Esophagus squamous epithelium (tissue), 5 donors: ENCODE measurements around the gene ZNF470. TPM values are rescaled to one million over a fixed set of nuclear protein-coding genes. Genes with fewer than 3 reads are reported as not detected.

Experiments
- DNase-seq: peaks from one replicate; lab custom pipeline; 2025; lab: John Stamatoyannopoulos, UW
- H3K27ac ChIP-seq, 4 donors: fragments of 200-600 bp; sonication (generic); one replicate each; pipeline ENCODE4 v1.5.1; 2016 to 2019; ENCODE audit warnings: mild to moderate bottlenecking in 1 of 4
- H3K27me3 ChIP-seq, 4 donors: fragments of 200-600 bp; sonication (generic); 1 replicate in 3 of 4; 2 replicates in 1 of 4; pipeline versions ENCODE4 v1.5.1 to v1.6.0; 2017 to 2021; ENCODE audit warnings: antibody characterized with exemption in 1 of 4
- H3K36me3 ChIP-seq, 3 donors: fragments of 200-600 bp; sonication (generic); one replicate each; pipeline ENCODE4 v1.5.1; 2016 to 2019
- H3K4me1 ChIP-seq, 3 donors: fragments of 200-600 bp; sonication (generic); one replicate each; pipeline ENCODE4 v1.5.1; 2017 to 2019
- H3K4me3 ChIP-seq, 4 donors: fragments of 200-600 bp; sonication (generic); 1 replicate in 3 of 4; 2 replicates in 1 of 4; pipeline ENCODE4 v1.5.1; 2016 to 2019; ENCODE audit warnings: mild to moderate bottlenecking in 2 of 4, moderate library complexity in 1 of 4
- H3K9me3 ChIP-seq, 3 donors: fragments of 200-600 bp; sonication (generic); one replicate each; pipeline ENCODE4 v1.5.1; 2016 to 2019
- POLR2A ChIP-seq, 4 donors: fragments of 450-650 bp; IDR thresholded peaks; one replicate each; pipeline ENCODE4 v1.6.1; 2017; ENCODE audit warnings: antibody characterized with exemption in 4 of 4, mild to moderate bottlenecking in 4 of 4, moderate library complexity in 3 of 4
- WGBS, 2 donors: methylation state at CpG; one replicate each; pipeline ENCODE4 v1.1.5; 2018; 5-methylcytosine and 5-hydroxymethylcytosine counted together
- intact Hi-C: fragments of 100-400 bp; cut with DNase I; formaldehyde crosslinking; loops from one replicate; pipeline ENCODE4 v1.15.0; 2022
- total RNA-seq, 4 donors: library from RNA; depleted of rRNA; stranded (reverse); fragments of >200 nt; gene quantifications; one replicate each; pipeline ENCODE4 v1.1.0, GENCODE V29; 2016
- TF ChIP-seq, protein P1 (sequence below), 6 experiments: fragments of 450-650 bp in 4 of 6; fragments of 200-600 bp in 2 of 6; sonication (generic) in 2 of 6; IDR thresholded peaks; one replicate each; pipeline ENCODE4 v1.5.1; 2016 to 2019; ENCODE audit warnings: antibody characterized with exemption in 6 of 6, mild to moderate bottlenecking in 4 of 6, moderate library complexity in 4 of 6
- donor health status: DM: yes; HTN: yes; CAD: no.

ZNF470 gene
- total RNA-seq, 4 donors from 2014 or later: 1.1 to 5.0 (median 1.7) TPM

DNA sequence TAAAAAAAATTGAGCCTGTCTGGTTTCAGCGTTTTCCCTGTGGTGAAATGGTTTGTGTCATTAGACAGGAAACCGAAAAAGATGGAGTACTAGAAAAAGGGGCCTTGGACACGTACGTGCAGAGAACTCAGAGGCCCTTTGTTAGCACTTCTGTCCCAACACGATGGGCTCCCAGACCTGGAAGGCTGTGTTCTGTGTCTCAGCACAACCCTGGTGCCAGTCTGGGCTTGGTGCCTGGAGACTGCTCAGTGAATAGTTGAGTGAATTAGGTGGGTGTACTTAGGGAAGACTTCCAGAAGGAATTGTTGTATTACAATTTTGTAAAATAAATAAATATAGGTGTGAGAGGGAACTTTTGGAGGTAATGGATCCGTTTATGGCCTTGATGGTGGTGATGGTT lies 36.6 kb downstream of the ZNF470 start:
- TF ChIP-seq POLR2A (IDR thresholded peaks at IDR 0.05): no peak
- TF ChIP-seq, protein P1, sequence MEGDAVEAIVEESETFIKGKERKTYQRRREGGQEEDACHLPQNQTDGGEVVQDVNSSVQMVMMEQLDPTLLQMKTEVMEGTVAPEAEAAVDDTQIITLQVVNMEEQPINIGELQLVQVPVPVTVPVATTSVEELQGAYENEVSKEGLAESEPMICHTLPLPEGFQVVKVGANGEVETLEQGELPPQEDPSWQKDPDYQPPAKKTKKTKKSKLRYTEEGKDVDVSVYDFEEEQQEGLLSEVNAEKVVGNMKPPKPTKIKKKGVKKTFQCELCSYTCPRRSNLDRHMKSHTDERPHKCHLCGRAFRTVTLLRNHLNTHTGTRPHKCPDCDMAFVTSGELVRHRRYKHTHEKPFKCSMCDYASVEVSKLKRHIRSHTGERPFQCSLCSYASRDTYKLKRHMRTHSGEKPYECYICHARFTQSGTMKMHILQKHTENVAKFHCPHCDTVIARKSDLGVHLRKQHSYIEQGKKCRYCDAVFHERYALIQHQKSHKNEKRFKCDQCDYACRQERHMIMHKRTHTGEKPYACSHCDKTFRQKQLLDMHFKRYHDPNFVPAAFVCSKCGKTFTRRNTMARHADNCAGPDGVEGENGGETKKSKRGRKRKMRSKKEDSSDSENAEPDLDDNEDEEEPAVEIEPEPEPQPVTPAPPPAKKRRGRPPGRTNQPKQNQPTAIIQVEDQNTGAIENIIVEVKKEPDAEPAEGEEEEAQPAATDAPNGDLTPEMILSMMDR (IDR thresholded peaks at IDR 0.05): no peak
- Histone ChIP-seq H3K9me3 (peaks cover 0 to 90% (median 48%) of the 10 kb centered on the region in 3 donors), H3K4me1 (no peaks in the 10 kb centered on the region), H3K27me3 (no peaks in the 10 kb centered on the region), H3K27ac (no peak overlapping the region), H3K36me3 (peaks cover 0 to 71% (median 6%) of the 10 kb centered on the region in 3 donors), H3K4me3 (no peak overlapping the region)
- no peak for DNase-seq
- WGBS, 2 donors: 55 to 81% methylated on average over 3 to 6 of the region's 6 CpGs
- intact Hi-C loops: no loop called here

DNA sequence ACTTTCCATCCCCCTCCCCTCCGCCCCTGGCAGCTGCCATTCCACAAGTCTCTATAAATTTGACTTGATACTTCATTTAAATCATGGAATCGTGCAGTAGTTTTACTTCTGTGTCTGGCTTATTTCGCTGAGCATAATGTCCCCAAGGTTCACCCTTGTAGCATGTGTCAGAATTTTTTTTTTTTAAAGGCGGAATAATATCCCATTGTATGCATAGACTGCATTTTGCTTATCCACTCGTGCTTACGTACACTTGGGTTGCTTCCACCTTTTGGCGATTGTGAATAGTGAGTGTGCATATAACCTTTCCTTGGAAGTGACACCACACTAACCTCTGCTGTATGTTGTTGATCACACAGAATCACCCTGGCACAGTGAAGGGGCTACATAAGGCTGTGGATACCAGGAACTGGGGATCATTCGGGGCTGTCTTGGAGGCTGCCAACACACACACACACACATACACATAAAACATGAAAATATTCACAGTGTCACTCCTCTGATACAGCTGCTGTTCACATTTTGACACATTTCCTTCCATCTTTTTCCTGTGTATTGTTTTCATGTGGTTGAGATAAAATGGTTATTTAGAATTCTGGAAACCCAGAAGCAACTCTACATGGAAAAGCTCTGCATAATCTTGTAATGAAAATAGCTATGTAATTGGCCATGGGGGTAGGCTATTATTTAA lies 41.2 kb downstream of the ZNF470 start:
- intact Hi-C loops: no loop called here
- Histone ChIP-seq H3K4me3 (no peak overlapping the region), H3K27ac (no peak overlapping the region), H3K36me3 (peaks cover 0 to 70% (median 0%) of the 10 kb centered on the region in 3 donors), H3K9me3 (peaks cover 0 to 99% (median 61%) of the 10 kb centered on the region in 3 donors), H3K4me1 (no peaks in the 10 kb centered on the region), H3K27me3 (no peaks in the 10 kb centered on the region)
- TF ChIP-seq, protein P1 (IDR thresholded peaks at IDR 0.05): no peak
- no peak for TF ChIP-seq POLR2A (IDR thresholded peaks at IDR 0.05)
- no peak for DNase-seq
- 87 to 91% methylated on average over 8 of the region's 8 CpGs for WGBS, 2 donors

DNA sequence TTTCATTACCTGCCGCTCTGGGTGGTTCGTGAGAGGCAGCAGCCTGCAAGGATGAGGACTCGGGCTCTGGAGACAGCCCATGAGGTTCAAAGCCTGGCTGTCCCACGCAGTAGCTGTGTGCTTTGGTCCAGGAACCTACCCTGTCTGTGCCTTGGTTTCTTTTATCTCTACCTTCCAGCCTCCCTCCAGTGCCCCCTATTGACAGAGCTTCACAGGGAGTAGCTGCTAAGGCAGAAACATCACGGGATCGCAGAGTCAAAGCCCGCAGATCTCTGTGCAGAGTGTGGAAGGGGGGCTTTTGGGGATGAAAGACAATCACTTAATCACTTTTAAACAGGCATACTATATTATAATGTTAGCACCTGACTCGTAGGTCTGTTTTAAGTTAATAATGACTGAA lies 44.0 kb downstream of the ZNF470 start:
- H3K9me3 ChIP-seq: peaks cover 0 to 98% (median 55%) of the 10 kb centered on the region in 3 donors
- TF ChIP-seq, protein P1 (IDR thresholded peaks at IDR 0.05): no peak
- TF ChIP-seq POLR2A (IDR thresholded peaks at IDR 0.05): no peak
- DNase-seq: no peak
- H3K27me3 ChIP-seq: no peaks in the 10 kb centered on the region
- no peaks in the 10 kb centered on the region for H3K4me1 ChIP-seq
- no peak overlapping the region for H3K27ac ChIP-seq
- intact Hi-C loops: no loop called here
- 73 to 83% methylated on average over 5 to 7 of the region's 8 CpGs for WGBS, 2 donors
- H3K36me3 ChIP-seq: peaks cover 0 to 60% (median 0%) of the 10 kb centered on the region in 3 donors
- no peak overlapping the region for H3K4me3 ChIP-seq

DNA sequence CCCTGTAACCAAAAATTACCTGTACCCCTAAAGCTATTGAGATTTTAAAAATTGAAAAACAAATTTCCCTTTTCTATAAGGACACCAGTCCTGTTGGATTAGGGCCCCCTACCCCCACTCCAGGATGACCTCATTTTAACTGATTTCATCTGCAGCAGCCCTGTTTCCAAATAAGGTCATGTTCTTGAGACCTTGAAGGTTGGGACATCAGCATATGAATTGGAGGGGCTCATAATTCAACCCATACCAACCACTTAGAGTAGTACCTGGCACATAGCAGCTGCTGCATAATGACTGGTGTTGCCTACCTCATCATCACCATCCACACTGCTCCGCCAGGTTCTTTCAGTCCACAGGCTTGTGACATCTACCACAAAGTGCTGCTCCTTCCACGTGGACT lies 45.5 kb downstream of the ZNF470 start:
- TF ChIP-seq, protein P1 (IDR thresholded peaks at IDR 0.05): no peak
- no peak for TF ChIP-seq POLR2A (IDR thresholded peaks at IDR 0.05)
- no peaks in the 10 kb centered on the region for H3K4me1 ChIP-seq
- intact Hi-C loops: no loop called here
- WGBS, 2 donors: 89 to 94% methylated on average over 2 of the region's 2 CpGs
- no peak overlapping the region for H3K4me3 ChIP-seq
- H3K36me3 ChIP-seq: peaks cover 0 to 69% (median 0%) of the 10 kb centered on the region in 3 donors
- H3K27ac ChIP-seq: no peak overlapping the region
- DNase-seq: no peak
- no peaks in the 10 kb centered on the region for H3K27me3 ChIP-seq
- peaks cover 0 to 98% (median 48%) of the 10 kb centered on the region in 3 donors for H3K9me3 ChIP-seq

DNA sequence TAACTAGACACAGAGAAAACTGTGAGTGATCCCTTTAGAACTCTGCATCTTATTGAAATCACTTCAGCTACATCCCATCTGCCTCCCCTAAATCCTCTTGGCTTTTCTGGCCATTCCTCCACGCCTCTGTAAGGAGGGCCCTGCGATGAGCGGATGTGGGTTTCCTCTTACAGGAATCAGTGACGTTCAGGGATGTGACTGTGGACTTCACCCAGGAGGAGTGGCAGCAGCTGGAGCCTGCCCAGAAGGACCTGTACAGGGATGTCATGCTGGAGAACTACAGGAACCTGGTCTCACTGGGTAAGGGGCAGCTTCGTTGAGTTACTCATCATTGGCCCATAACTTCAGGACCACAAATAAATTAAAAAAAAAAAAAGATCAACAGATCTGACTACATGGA lies 46.4 kb downstream of the ZNF470 start:
- 74 to 81% methylated on average over 2 to 3 of the region's 5 CpGs for WGBS, 2 donors
- H3K36me3 ChIP-seq: peaks cover 0 to 70% (median 0%) of the 10 kb centered on the region in 3 donors
- no peak for DNase-seq
- no peak overlapping the region for H3K4me3 ChIP-seq
- no peaks in the 10 kb centered on the region for H3K27me3 ChIP-seq
- TF ChIP-seq, protein P1 (IDR thresholded peaks at IDR 0.05): no peak
- TF ChIP-seq POLR2A (IDR thresholded peaks at IDR 0.05): no peak
- no peaks in the 10 kb centered on the region for H3K4me1 ChIP-seq
- H3K9me3 ChIP-seq: peaks cover 0 to 99% (median 47%) of the 10 kb centered on the region in 3 donors
- no peak overlapping the region for H3K27ac ChIP-seq
- intact Hi-C loops: no loop called here
